Panc1 (cell line): ENCODE data around the gene SORBS1.

ENCODE experiments used
- TF ChIP-seq, protein P1 (sequence below), 2 experiments: IDR thresholded peaks; 2 replicates each; pipeline ENCODE4 v1.6.1; 2011 to 2012; ENCODE audit warnings: low read depth in 2 of 2, control low read depth in 1 of 2, low read length in 1 of 2, mild to moderate bottlenecking in 1 of 2, moderate library complexity in 1 of 2; ENCODE audit not compliant: insufficient read depth in 1 of 2
- TF ChIP-seq, protein P2 (sequence below): fragments of 450-650 bp; IDR thresholded peaks from 2 replicates; pipeline ENCODE4 v1.5.1; 2017; ENCODE audit warnings: mild to moderate bottlenecking

DNA sequence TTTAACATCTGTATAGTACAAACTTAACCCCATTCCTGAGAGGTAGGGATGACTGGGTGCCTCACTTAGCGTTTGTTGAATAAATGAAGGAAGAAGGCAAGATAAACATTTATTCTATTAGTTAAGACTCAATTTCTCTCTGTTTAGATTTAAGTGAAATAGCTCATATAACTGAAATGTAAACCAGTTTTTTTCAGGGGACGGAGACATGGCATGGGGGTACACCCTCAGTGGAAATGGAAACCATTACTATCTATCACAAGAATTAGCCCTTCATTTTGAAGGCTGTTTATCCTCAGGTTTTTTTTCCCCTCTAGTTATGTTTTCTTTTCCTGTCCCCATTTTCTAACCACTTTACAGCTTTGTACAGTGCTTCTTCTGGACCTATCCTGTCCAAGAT lies 234.8 kb downstream of the SORBS1 start:
- TF ChIP-seq, protein P1, sequence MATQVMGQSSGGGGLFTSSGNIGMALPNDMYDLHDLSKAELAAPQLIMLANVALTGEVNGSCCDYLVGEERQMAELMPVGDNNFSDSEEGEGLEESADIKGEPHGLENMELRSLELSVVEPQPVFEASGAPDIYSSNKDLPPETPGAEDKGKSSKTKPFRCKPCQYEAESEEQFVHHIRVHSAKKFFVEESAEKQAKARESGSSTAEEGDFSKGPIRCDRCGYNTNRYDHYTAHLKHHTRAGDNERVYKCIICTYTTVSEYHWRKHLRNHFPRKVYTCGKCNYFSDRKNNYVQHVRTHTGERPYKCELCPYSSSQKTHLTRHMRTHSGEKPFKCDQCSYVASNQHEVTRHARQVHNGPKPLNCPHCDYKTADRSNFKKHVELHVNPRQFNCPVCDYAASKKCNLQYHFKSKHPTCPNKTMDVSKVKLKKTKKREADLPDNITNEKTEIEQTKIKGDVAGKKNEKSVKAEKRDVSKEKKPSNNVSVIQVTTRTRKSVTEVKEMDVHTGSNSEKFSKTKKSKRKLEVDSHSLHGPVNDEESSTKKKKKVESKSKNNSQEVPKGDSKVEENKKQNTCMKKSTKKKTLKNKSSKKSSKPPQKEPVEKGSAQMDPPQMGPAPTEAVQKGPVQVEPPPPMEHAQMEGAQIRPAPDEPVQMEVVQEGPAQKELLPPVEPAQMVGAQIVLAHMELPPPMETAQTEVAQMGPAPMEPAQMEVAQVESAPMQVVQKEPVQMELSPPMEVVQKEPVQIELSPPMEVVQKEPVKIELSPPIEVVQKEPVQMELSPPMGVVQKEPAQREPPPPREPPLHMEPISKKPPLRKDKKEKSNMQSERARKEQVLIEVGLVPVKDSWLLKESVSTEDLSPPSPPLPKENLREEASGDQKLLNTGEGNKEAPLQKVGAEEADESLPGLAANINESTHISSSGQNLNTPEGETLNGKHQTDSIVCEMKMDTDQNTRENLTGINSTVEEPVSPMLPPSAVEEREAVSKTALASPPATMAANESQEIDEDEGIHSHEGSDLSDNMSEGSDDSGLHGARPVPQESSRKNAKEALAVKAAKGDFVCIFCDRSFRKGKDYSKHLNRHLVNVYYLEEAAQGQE (IDR thresholded peaks at IDR 0.05; ENCODE audit: insufficient read depth in 1 of 2, low read depth in 2 of 2, low read length in 1 of 2) = no peak
- TF ChIP-seq, protein P2, sequence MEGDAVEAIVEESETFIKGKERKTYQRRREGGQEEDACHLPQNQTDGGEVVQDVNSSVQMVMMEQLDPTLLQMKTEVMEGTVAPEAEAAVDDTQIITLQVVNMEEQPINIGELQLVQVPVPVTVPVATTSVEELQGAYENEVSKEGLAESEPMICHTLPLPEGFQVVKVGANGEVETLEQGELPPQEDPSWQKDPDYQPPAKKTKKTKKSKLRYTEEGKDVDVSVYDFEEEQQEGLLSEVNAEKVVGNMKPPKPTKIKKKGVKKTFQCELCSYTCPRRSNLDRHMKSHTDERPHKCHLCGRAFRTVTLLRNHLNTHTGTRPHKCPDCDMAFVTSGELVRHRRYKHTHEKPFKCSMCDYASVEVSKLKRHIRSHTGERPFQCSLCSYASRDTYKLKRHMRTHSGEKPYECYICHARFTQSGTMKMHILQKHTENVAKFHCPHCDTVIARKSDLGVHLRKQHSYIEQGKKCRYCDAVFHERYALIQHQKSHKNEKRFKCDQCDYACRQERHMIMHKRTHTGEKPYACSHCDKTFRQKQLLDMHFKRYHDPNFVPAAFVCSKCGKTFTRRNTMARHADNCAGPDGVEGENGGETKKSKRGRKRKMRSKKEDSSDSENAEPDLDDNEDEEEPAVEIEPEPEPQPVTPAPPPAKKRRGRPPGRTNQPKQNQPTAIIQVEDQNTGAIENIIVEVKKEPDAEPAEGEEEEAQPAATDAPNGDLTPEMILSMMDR = no peak
